GM18505 (cell line): ENCODE measurements around the gene SCUBE2.
"Not testable (repeated sequence)": the region's sequence is repeated elsewhere in the genome, so short reads cannot be mapped to it uniquely, and the experiment has no call there.

Experiments used
- ATAC-seq: cut with Tn5 transposase; IDR thresholded peaks from one replicate; pipeline ENCODE4 v1.9.1; 2021; ENCODE audit not compliant: unreplicated experiment
- POLR2A ChIP-seq: IDR thresholded peaks from 4 replicates; pipeline ENCODE4 v1.6.1; 2011; ENCODE audit warnings: borderline replicate concordance; ENCODE audit not compliant: insufficient read depth, insufficient read length; ENCODE audit errors: extremely low read depth

SCUBE2 gene

GRCh38 chr11:9125185-9125886 lies 33.9 kb upstream of the SCUBE2 start:
- no peak for ATAC-seq
- TF ChIP-seq POLR2A = no peak

GRCh38 chr11:9123595-9124304 lies 32.4 kb upstream of the SCUBE2 start:
- TF ChIP-seq POLR2A = no peak
- no peak for ATAC-seq

GRCh38 chr11:9121469-9121796 lies 30.0 kb upstream of the SCUBE2 start:
- TF ChIP-seq POLR2A = no peak
- no peak for ATAC-seq

GRCh38 chr11:9120664-9121468 lies 29.5 kb upstream of the SCUBE2 start:
- no peak for TF ChIP-seq POLR2A
- ATAC-seq = no peak

- no peak for TF ChIP-seq POLR2A
- no peak for ATAC-seq
Measured at GRCh38 chr11:9118277-9118676, 26.9 kb upstream of the SCUBE2 start.

- no peak for TF ChIP-seq POLR2A
Measured at GRCh38 chr11:9112075-9112474, 20.7 kb upstream of the SCUBE2 start.

GRCh38 chr11:9109858-9110731 lies 18.7 kb upstream of the SCUBE2 start:
- ATAC-seq = no peak
- no peak for TF ChIP-seq POLR2A

More at GRCh38 chr11:9112075-9112474, 20.7 kb upstream of the SCUBE2 start:
- ATAC-seq = no peak

GRCh38 chr11:9104580-9104979 lies 13.2 kb upstream of the SCUBE2 start:
- no peak for TF ChIP-seq POLR2A
- ATAC-seq = no peak

- ATAC-seq = no peak
- TF ChIP-seq POLR2A = no peak
Measured at GRCh38 chr11:9103542-9104276, 12.3 kb upstream of the SCUBE2 start.

- ATAC-seq = no peak
- no peak for TF ChIP-seq POLR2A
Measured at GRCh38 chr11:9099617-9100016, 8.2 kb upstream of the SCUBE2 start.

GRCh38 chr11:9098455-9098854 lies 7.1 kb upstream of the SCUBE2 start:
- not testable (repeated sequence) for ATAC-seq

- not testable (repeated sequence) for ATAC-seq
Measured at GRCh38 chr11:9097186-9097943, 6.0 kb upstream of the SCUBE2 start.
